Stimulated activated CD8-positive, alpha-beta memory T cell treated with anti-CD3 and anti-CD28 coated beads, Interleukin-12 subunit alpha, Interleukin-12 subunit beta, amount 100 ng/mL, for 1 hour (primary cell): ENCODE data around the gene SYT2.
"Not testable (repeated sequence)": the region's sequence is repeated elsewhere in the genome, so short reads cannot be mapped to it uniquely, and the experiment has no call there.

ENCODE experiments used
- DNase-seq: peaks from one replicate; pipeline ENCODE4 v3.0.0-alpha.2; 2020; ENCODE audit warnings: low read depth

SYT2 gene

GRCh38 chr1:202592146-202592545, 118.1 kb downstream of the SYT2 start:
- DNase-seq, result no peak

DNA sequence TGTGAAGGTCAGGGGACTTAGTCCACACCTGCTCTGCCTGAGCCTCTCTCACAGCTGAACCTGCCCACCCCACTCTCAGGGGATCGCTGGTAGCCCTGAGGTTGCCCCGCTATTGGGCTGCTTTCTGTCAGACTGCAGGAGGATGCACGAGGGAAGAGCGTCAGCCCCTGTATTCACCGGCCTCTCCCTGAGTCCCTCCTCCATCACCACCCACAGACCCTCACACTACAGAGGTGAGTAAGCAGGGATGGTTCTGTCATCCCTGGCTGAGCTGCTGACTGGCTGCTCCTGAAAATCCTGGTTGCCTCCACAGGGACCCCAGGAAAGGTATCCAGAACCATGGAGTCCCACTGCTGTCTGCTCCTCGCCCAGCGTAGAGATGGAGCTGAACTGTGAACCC, 118.7 kb downstream of the SYT2 start:
- no peak for DNase-seq

DNA sequence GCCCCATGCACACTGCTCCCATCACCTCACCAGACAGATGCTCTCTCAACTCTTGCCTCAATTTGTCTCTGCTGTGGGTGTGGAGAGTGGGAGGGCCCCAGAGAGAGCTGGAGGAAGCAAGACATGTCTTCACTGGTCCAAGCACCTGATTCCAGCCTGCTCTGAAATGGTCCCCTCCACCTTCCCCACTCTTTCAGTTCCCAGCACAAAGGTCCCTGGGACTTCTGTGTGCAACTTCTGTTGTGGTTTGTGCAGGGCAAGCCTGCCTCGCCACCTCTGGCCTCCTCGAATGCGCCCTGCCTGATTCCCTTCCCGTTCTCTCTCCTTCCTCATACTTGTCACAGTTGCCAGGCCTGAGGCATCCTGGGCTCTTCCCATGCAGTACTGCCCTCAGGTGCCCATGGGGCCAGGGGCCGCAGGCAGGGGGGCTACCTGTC, 119.3 kb downstream of the SYT2 start:
- no peak for DNase-seq

GRCh38 chr1:202590126-202590525, 120.1 kb downstream of the SYT2 start:
- no peak for DNase-seq

GRCh38 chr1:202589190-202589930, 120.9 kb downstream of the SYT2 start:
- no peak for DNase-seq

- DNase-seq, result no peak
Measured at GRCh38 chr1:202588503-202589189, 121.6 kb downstream of the SYT2 start.

DNA sequence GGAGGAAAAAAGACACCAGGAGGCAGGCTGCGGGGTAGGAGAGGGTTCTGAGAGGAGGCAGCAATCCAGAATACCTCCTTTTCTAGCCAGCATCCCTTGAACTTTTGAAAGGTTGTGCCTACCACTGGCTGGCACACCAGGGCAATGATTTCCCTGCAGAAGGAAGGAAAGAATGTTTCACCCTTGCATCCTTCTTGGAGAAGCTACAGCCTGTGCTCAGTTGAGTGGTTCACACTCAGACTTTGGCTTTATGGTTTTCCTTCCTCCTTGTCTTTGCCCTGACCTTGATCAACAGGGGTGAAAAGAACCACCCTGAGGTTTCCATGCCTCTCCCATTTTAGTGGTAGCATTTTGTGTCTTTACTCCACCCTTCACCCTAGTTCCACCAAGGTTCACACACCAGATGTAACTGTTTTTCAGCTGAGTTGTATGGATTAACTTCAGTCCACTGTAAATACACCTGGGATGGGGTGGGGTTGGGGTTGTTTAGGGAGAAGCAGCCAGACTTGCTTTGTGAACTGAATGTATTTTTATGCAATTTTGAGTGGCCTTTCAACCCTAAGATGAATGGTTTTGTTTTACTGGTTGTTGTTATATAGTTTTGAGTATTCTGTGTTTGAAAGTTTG, 122.3 kb downstream of the SYT2 start:
- DNase-seq, result no peak

DNA sequence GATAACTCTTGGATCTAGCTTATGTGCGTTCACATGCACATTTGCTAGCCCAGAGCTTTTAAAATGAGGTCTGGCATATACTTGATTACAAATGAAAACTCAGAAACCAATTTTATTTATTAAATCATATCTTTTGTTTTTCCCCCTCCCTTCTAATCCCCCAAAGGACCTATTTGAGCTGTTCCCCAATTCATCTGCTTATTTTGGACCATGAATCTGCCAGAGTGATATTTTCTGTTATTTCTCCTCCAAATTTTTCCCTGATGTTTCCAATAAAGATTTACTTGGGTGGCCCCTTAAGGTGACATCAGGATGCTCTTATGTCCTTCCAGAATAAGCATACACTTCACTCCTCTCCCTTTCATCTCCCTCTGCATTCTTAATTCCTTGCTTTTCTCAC, 123.4 kb downstream of the SYT2 start:
- DNase-seq, result no peak

DNA sequence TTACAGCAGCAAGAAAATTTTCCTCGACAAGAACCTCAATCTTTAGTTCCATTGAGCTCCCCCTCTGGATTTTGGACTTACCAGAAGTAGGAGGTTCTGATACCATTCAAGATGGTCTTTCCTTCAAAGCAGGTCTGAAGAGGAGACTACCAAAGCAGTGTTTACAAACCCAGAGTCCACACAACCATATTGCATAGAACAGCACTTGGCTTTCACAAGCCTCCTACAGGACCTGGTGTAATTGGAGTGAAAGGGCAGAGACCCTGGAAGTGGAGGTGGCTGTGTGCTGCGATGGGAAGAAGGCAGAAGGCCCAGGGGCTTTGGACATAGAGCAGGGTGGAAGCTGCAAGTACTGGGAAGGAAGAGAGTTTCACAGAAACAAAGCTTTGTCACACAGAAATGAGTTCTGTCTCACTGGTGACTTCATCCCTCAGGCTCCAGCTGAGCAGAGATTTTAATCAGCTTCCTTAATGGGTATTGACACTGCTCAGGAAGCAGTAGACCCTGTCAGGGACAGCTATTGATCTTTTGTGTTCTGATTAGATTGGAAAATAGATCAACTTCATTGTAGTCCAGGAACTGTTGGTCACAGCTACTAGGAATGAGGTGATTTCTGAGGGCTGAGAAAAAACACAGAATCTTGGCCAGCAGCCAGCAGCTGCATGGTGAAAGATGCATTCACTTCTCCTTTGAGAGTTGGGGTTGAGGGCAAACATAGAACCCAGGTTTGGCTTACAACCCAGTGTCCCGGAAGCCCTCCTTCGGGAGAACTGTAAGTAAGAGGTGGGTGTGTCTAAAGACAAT, 124.0 kb downstream of the SYT2 start:
- no peak for DNase-seq

- no peak for DNase-seq
Measured at GRCh38 chr1:202585590-202585933, 124.7 kb downstream of the SYT2 start.

- DNase-seq, result no peak
Measured at GRCh38 chr1:202584707-202585589, 125.3 kb downstream of the SYT2 start.

- DNase-seq, result not testable (repeated sequence)
Measured at GRCh38 chr1:202582350-202582749, 127.9 kb downstream of the SYT2 start.

DNA sequence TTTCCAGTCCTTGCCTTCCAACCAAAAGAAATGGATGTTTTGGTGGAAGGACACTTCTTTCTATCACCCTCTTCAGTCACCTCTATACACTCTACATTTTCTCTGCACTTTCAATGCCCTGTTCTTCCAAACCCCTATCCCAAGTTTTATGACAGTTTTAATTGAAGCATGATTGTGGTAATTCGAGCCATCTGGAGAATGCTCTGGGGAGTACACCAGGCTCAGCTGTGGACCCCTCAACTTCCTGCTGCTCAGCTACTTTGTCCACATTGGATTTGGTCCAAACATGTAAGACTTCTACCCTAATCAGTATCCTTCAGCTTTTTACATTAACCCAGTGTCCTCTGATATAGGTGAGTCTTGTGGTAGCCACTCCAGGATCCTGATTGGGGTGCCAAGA, 129.6 kb downstream of the SYT2 start:
- no peak for DNase-seq

GRCh38 chr1:202579806-202580205, 130.4 kb downstream of the SYT2 start:
- no peak for DNase-seq

DNA sequence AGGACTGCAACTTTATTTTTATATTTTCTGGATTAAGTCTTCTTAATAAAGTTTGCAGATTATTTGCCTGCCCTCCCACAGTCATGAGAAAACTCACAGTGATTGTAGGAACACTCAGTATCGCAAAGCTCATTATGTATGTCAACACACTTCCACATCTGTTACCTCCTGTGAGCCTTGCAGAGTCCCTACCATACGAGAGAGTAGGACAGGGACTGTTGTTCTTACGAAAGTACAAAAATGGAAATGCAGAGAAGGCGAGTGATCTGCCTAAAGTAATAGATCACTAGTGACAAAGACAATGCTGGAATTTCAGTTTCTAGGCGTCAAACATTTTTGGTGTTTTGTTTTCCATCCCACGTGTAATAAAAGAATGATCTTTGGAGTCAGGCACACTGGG, 131.7 kb downstream of the SYT2 start:
- DNase-seq, result no peak

GRCh38 chr1:202578001-202578504, 132.2 kb downstream of the SYT2 start:
- no peak for DNase-seq

GRCh38 chr1:202577381-202577780, 132.9 kb downstream of the SYT2 start:
- no peak for DNase-seq

DNA sequence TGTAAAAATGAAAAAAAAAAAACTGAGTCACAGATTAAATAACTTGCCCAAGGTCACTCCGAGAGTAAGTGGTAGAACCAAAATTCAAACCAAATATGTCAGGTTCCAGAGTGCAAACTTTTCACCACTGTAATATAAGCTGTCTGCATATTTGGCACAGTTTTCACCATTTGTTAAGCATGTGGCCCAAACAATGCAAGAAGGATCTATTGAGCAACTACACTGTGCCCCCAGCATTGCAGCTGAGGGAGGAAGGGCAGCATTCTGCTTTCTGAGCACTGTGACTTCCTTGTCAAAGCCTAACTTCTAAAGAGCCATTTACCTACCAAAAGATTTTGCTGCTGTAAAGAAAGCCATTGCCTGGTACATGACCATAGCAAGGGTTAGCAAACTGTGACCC, 133.4 kb downstream of the SYT2 start:
- no peak for DNase-seq

- no peak for DNase-seq
Measured at GRCh38 chr1:202575918-202576653, 134.2 kb downstream of the SYT2 start.

- no peak for DNase-seq
Measured at GRCh38 chr1:202572867-202573266, 137.4 kb downstream of the SYT2 start.
